ENCODE measurements around the gene WASL. TPM values are rescaled to one million over a fixed set of nuclear protein-coding genes. Genes with fewer than 3 reads are reported as not detected.

The WASL gene
- total and polyA plus RNA-seq, 7 donors: 32.4 to 80.5 (median 43.4) TPM

DNA sequence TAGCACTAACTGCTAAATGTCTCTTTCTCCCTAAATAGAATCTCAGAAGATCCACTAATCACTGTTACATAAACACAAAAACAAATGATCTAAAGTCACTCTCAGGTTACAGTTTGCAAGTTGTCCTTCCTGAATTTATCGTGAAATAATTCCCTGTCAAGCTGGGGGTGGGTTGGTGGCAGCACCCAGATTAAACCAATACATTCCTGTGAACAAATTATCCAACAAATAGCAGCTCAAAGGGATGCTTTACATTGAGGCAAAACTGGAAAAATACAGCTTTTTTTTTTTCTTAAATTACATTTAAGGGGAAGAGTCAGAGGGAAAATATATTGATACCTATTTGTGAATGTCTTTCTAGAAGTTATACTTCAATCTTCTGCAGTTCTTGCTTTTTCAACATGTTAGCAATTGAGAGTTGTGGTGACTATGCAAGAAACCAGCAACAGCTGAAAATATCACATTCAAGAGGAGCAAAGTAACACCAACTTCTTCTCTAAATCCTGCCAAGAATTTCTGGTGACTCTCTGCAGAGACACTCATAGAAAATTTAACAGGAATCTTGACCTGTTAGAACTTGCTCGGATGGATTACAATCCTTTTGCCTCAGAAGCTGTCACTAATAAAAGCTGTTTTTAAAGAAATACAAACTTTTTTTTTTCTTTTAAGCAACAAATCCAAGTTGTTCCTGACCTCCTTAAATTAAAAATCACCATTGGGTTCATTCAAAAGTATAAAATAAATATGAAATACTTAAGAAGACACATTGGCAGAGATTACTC lies 74.2 kb downstream of the WASL start:
- Histone ChIP-seq H3K9me3 (no peaks in the 10 kb centered on the region), H3K4me1 (peaks cover 0 to 33% (median 18%) of the 10 kb centered on the region in 4 donors), H3K27ac (peak overlapping the region in 2 of 4 donors; percentile 8 to 11), H3K4me3 (no peak overlapping the region), H3K36me3 (no peaks in the 10 kb centered on the region), H3K27me3 (no peaks in the 10 kb centered on the region)
- intact Hi-C loops (cut with DNase I): no loop called here
- DNase-seq: no peak
- TF ChIP-seq POLR2AphosphoS5 (IDR thresholded peaks at IDR 0.05): no peak
- TF ChIP-seq EP300 (IDR thresholded peaks at IDR 0.05): no peak
- TF ChIP-seq, protein P1, sequence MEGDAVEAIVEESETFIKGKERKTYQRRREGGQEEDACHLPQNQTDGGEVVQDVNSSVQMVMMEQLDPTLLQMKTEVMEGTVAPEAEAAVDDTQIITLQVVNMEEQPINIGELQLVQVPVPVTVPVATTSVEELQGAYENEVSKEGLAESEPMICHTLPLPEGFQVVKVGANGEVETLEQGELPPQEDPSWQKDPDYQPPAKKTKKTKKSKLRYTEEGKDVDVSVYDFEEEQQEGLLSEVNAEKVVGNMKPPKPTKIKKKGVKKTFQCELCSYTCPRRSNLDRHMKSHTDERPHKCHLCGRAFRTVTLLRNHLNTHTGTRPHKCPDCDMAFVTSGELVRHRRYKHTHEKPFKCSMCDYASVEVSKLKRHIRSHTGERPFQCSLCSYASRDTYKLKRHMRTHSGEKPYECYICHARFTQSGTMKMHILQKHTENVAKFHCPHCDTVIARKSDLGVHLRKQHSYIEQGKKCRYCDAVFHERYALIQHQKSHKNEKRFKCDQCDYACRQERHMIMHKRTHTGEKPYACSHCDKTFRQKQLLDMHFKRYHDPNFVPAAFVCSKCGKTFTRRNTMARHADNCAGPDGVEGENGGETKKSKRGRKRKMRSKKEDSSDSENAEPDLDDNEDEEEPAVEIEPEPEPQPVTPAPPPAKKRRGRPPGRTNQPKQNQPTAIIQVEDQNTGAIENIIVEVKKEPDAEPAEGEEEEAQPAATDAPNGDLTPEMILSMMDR (IDR thresholded peaks at IDR 0.05): no peak
- 72 to 78% methylated on average over 2 of the region's 2 CpGs for WGBS, 2 donors

DNA sequence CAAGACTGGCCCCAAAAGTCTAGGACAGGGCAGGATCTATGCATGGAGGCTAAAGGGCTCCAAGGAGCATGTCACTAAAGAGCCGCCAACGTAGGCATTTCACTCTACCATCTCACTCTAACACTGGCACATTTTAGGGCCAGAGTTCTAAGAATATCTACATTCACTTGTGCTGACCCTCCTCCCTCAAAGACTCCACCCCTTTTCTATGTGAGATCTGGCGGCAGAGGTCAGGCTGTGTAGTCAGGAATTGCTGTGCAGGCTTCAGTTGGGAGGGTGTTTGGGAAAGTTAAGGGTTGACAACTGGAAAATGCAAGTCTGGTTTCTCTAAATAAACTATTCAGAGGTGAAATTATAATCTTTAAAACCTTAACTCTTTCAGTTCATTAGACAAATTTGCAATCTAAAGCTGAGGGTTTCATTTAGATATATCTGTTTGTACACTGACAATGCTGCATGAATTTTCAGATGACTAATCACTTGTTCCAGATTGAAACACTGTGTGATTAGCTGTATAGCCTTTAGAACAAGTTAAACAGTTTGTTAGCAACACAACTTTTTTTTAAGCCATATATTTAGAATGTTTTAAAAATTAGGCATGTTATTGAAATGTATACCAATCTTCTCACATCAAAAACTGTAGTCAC lies 74.9 kb downstream of the WASL start:
- WGBS, 2 donors: 85 to 91% methylated on average over 3 of the region's 3 CpGs
- Histone ChIP-seq H3K27me3 (no peaks in the 10 kb centered on the region), H3K9me3 (no peaks in the 10 kb centered on the region), H3K4me3 (no peak overlapping the region), H3K27ac (peak overlapping the region in 1 of 4 donors; percentile 8), H3K4me1 (peaks cover 0 to 33% (median 18%) of the 10 kb centered on the region in 4 donors), H3K36me3 (no peaks in the 10 kb centered on the region)
- no peak for DNase-seq
- no peak for TF ChIP-seq POLR2A (IDR thresholded peaks at IDR 0.05)
- no peak for TF ChIP-seq POLR2AphosphoS5 (IDR thresholded peaks at IDR 0.05)
- no peak for TF ChIP-seq EP300 (IDR thresholded peaks at IDR 0.05)
- TF ChIP-seq, protein P1 (IDR thresholded peaks at IDR 0.05): no peak
- intact Hi-C loops (cut with DNase I): no loop called here

DNA sequence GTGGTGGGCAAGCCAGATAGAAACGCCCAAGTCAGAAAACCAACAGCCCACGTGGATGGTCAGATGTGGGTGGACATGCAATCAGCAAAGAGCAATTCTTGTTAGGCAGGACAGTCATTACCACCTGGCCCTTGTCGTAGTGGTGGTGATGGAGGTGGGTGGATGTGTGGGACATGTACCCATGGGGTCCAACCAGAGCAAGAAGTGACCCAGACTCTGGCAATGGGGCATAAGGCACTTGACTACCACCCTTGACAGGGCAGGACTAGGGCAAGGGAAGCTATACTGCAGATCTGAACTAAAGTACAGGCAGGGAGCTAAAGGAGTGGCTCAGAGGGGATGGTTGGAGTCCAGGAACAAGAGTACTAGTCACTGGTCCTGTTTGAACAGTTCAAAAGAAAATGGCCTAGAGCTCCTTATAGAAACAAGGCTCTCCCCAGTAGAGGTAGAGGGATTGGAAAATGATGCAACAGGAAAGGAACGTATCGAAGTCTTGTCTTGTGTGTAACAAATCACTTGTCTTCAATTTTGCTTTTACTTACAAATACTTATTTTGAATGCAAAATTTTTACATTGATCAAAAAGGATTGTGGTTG lies 75.6 kb downstream of the WASL start:
- no peaks in the 10 kb centered on the region for H3K9me3 ChIP-seq
- no peak overlapping the region for H3K27ac ChIP-seq
- H3K36me3 ChIP-seq: no peaks in the 10 kb centered on the region
- DNase-seq: no peak
- intact Hi-C loops (cut with DNase I): no loop called here
- H3K27me3 ChIP-seq: no peaks in the 10 kb centered on the region
- no peak for TF ChIP-seq EP300 (IDR thresholded peaks at IDR 0.05)
- no peak for TF ChIP-seq POLR2AphosphoS5 (IDR thresholded peaks at IDR 0.05)
- TF ChIP-seq POLR2A (IDR thresholded peaks at IDR 0.05): no peak
- TF ChIP-seq, protein P1 (IDR thresholded peaks at IDR 0.05): no peak
- H3K4me3 ChIP-seq: no peak overlapping the region
- H3K4me1 ChIP-seq: peaks cover 0 to 33% (median 18%) of the 10 kb centered on the region in 4 donors
- WGBS, 2 donors: 89 to 95% methylated on average over 5 of the region's 5 CpGs

DNA sequence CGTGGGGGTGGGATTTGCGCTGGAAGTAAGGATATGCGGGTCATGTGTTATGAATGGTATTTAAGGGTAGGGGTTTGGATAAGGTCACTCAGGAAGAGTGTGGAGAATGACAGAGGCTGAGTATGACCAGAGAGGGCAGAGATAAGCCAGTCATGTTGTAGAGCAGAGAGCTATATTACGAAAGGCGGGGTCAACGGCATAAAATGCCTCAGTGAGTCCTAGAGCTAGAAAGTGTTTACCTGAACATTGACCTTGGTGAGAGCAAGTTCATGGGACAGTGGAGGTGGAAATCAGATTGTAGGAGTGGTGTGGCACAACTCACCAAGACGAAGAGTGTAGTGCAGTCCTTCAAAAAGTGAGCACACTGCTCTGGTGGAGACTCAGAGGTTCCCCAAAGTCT lies 79.3 kb downstream of the WASL start:
- intact Hi-C loops (cut with DNase I): no loop called here
- 89 to 94% methylated on average over 7 of the region's 7 CpGs for WGBS, 2 donors
- no peaks in the 10 kb centered on the region for H3K9me3 ChIP-seq
- H3K4me1 ChIP-seq: peaks cover 0 to 9% (median 3%) of the 10 kb centered on the region in 4 donors
- TF ChIP-seq, protein P1 (IDR thresholded peaks at IDR 0.05): no peak
- no peak for TF ChIP-seq POLR2AphosphoS5 (IDR thresholded peaks at IDR 0.05)
- no peak for TF ChIP-seq POLR2A (IDR thresholded peaks at IDR 0.05)
- no peak for TF ChIP-seq EP300 (IDR thresholded peaks at IDR 0.05)
- DNase-seq: no peak
- H3K27ac ChIP-seq: no peak overlapping the region
- H3K36me3 ChIP-seq: no peaks in the 10 kb centered on the region
- H3K4me3 ChIP-seq: no peak overlapping the region
- no peaks in the 10 kb centered on the region for H3K27me3 ChIP-seq
